Activated naive CD8-positive, alpha-beta T cell (primary cell): ENCODE measurements around the gene SLIT3.

Experiments
- H3K27ac Mint-ChIP-seq: one replicate; pipeline ENCODE4 v1.8.0; 2021; ENCODE audit warnings: mixed read lengths
- H3K27me3 Mint-ChIP-seq: one replicate; pipeline ENCODE4 v1.8.0; 2021; ENCODE audit warnings: mixed read lengths
- H3K36me3 Mint-ChIP-seq: one replicate; pipeline ENCODE4 v1.8.0; 2021; ENCODE audit warnings: mixed read lengths
- H3K4me1 Mint-ChIP-seq: one replicate; pipeline ENCODE4 v1.8.0; 2021; ENCODE audit warnings: low read depth, mixed read lengths
- H3K4me3 Mint-ChIP-seq: one replicate; pipeline ENCODE4 v1.8.0; 2021; ENCODE audit warnings: mild to moderate bottlenecking, mixed read lengths
- H3K9me3 Mint-ChIP-seq: one replicate; pipeline ENCODE4 v1.8.0; 2021; ENCODE audit warnings: low read depth, mixed read lengths

Gene SLIT3

GRCh38 chr5:168790002-168790635 lies 510.8 kb downstream of the SLIT3 start:
- H3K4me1 Mint-ChIP-seq, result no peaks in the 10 kb centered on the region
- no peak overlapping the region for H3K4me3 Mint-ChIP-seq
- no peaks in the 10 kb centered on the region for H3K9me3 Mint-ChIP-seq
- H3K27me3 Mint-ChIP-seq, result no peaks in the 10 kb centered on the region
- H3K27ac Mint-ChIP-seq, result no peak overlapping the region
- no peaks in the 10 kb centered on the region for H3K36me3 Mint-ChIP-seq

GRCh38 chr5:168788786-168789185 lies 512.2 kb downstream of the SLIT3 start:
- Mint-ChIP-seq H3K4me3 (no peak overlapping the region), H3K27me3 (no peaks in the 10 kb centered on the region), H3K9me3 (no peaks in the 10 kb centered on the region), H3K36me3 (no peaks in the 10 kb centered on the region), H3K4me1 (no peaks in the 10 kb centered on the region), H3K27ac (no peak overlapping the region)

GRCh38 chr5:168788107-168788506 lies 512.8 kb downstream of the SLIT3 start:
- Mint-ChIP-seq H3K9me3 (no peaks in the 10 kb centered on the region), H3K4me3 (no peak overlapping the region), H3K36me3 (no peaks in the 10 kb centered on the region), H3K4me1 (no peaks in the 10 kb centered on the region), H3K27me3 (no peaks in the 10 kb centered on the region), H3K27ac (no peak overlapping the region)

DNA sequence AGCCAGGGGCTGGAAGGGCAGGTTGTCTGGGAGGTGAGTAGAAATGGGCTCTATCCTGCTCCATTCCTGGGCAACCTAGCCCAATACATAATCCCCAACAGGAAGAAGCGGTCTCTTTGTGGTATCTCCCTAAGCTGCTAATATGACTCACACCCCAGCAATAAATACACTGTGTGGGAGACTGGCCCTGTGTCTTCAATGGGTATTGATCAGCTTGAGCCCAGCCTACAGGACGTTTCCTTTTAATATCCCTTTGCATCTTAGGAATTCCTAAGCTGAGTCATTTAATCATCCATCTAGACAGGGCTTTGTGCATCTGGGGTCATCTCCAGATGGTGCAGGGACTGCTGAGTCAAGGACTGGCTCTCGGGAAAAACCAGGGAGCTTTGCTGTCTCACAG lies 514.8 kb downstream of the SLIT3 start:
- no peaks in the 10 kb centered on the region for H3K27me3 Mint-ChIP-seq
- no peak overlapping the region for H3K4me3 Mint-ChIP-seq

GRCh38 chr5:168784454-168784853 lies 516.5 kb downstream of the SLIT3 start:
- H3K4me3 Mint-ChIP-seq, result no peak overlapping the region
- H3K4me1 Mint-ChIP-seq, result no peaks in the 10 kb centered on the region
- no peaks in the 10 kb centered on the region for H3K36me3 Mint-ChIP-seq
- no peaks in the 10 kb centered on the region for H3K27me3 Mint-ChIP-seq
- no peak overlapping the region for H3K27ac Mint-ChIP-seq
- no peaks in the 10 kb centered on the region for H3K9me3 Mint-ChIP-seq

More for the DNA sequence above, 514.8 kb downstream of the SLIT3 start:
- no peaks in the 10 kb centered on the region for H3K36me3 Mint-ChIP-seq
- no peak overlapping the region for H3K27ac Mint-ChIP-seq
- no peaks in the 10 kb centered on the region for H3K4me1 Mint-ChIP-seq
- H3K9me3 Mint-ChIP-seq, result no peaks in the 10 kb centered on the region

DNA sequence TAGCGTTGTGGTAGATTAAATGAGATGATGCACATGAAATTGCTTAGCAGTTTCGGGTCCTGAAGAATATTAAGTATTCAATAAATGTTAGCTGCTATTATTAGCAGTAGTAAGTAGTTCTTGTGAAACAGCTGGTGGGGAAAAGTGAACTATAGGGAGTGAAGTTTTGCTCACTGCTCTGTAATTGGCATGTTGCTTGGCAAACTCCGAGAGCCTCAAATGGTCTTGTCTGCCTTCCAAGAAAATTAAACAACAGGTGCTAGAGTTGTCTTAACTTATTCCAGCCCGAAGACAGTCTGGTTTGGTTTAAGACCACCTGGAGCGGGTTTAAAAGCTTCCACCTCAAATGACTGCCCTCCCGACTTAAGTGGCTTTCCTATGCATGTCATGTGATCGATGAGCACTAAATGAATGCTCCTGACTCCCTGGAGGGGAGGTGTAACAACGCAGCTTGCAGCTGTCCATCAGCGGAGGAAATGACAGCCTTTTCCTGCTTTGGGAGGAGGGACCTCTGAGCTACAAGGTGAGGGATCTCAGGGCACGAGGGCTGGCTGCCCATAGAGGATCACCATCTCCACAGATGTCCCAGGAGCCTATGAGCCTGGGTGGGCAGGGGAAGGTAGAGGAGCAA lies 518.9 kb downstream of the SLIT3 start:
- Mint-ChIP-seq H3K4me1 (no peaks in the 10 kb centered on the region), H3K27me3 (no peaks in the 10 kb centered on the region), H3K36me3 (no peaks in the 10 kb centered on the region), H3K9me3 (no peaks in the 10 kb centered on the region), H3K4me3 (no peak overlapping the region), H3K27ac (no peak overlapping the region)

- H3K27ac Mint-ChIP-seq, result no peak overlapping the region
- no peaks in the 10 kb centered on the region for H3K27me3 Mint-ChIP-seq
- no peaks in the 10 kb centered on the region for H3K36me3 Mint-ChIP-seq
- H3K9me3 Mint-ChIP-seq, result no peaks in the 10 kb centered on the region
- no peaks in the 10 kb centered on the region for H3K4me1 Mint-ChIP-seq
- H3K4me3 Mint-ChIP-seq, result no peak overlapping the region
Measured at GRCh38 chr5:168780888-168781287, 520.1 kb downstream of the SLIT3 start.

DNA sequence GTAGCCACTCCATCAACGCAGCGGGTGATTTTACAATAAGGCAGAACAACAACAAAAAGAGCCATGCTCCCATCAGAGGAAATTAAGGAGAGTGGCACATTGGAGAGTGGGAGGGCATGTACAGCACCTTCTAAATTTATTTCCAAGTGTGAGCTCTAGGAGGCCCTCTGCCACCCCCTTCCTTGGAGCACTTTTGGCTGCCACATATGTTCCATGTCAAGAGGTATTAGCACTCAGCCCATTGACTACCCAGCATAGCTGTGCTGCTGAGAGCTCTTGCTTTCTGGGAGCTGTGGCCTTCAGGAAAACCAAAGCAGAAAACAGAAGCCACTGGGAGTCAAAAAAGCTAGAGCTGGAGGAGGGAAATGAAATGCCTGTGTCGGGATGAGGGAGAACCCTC lies 521.6 kb downstream of the SLIT3 start:
- Mint-ChIP-seq H3K4me3 (no peak overlapping the region), H3K36me3 (no peaks in the 10 kb centered on the region), H3K9me3 (no peaks in the 10 kb centered on the region), H3K4me1 (no peaks in the 10 kb centered on the region), H3K27me3 (no peaks in the 10 kb centered on the region), H3K27ac (no peak overlapping the region)

DNA sequence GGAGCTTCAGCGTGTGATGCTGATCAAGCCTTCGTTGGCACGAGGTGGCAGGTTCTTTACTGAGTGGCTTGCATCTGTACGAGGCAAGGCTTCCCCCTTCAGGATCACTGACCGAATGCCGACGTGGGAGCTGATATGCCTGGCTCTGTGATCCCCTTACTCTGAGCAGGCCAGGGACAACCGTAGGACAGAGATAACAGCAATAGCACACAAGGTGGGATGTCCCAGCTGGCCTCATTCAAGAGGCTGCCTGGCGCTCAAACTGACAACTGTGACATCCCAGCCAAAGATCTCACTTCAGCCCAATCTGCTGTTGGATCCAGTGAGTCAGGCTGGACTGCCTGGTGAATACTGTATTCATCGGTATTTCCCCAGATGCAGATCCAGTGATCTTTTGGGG lies 522.4 kb downstream of the SLIT3 start:
- Mint-ChIP-seq H3K27me3 (no peaks in the 10 kb centered on the region), H3K27ac (no peak overlapping the region), H3K9me3 (no peaks in the 10 kb centered on the region), H3K4me3 (no peak overlapping the region), H3K36me3 (no peaks in the 10 kb centered on the region), H3K4me1 (no peaks in the 10 kb centered on the region)

DNA sequence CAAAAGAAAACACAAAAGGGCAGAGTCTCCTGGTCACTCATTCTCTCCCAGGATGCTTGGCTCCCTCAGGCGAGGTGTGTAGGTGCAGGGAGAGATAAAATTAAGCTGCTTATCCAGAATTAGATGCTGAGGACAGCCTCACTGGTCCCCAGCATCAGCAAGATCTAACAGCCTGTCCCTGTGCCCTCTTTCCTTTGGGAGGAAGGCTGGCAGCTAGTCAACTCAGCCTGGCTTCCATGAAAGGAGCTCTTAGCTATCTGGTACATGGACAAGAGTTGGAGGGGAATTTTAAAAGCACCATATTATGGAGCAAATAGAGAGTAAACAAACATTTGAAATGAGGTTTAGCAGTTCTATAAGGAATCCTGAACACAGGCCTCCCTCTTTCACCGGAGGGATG lies 523.3 kb downstream of the SLIT3 start:
- no peaks in the 10 kb centered on the region for H3K36me3 Mint-ChIP-seq
- no peak overlapping the region for H3K27ac Mint-ChIP-seq
- H3K4me1 Mint-ChIP-seq, result no peaks in the 10 kb centered on the region
- H3K9me3 Mint-ChIP-seq, result no peaks in the 10 kb centered on the region
- H3K27me3 Mint-ChIP-seq, result no peaks in the 10 kb centered on the region
- no peak overlapping the region for H3K4me3 Mint-ChIP-seq

DNA sequence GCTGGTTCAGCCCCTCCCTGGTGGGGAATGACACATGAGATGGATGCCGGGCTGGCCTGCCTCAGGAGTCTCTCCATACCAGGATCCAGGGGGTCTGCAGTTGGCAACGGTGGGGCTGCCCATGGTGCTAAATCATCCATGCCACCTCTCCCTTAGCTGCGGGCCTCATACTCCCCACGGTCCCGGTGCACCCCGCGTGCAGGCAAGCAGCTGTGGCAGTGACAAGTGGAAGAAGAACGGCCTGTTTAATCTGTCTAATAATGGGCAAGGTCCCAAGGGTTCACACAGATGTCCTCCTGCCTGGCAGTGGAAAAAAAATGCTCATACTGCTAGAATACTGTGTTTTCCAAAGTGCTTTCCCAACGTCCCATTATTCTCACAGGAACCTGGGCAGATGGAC lies 524.9 kb downstream of the SLIT3 start:
- H3K9me3 Mint-ChIP-seq, result no peaks in the 10 kb centered on the region
- H3K27me3 Mint-ChIP-seq, result no peaks in the 10 kb centered on the region
- H3K27ac Mint-ChIP-seq, result no peak overlapping the region
- no peak overlapping the region for H3K4me3 Mint-ChIP-seq
- H3K36me3 Mint-ChIP-seq, result no peaks in the 10 kb centered on the region
- no peaks in the 10 kb centered on the region for H3K4me1 Mint-ChIP-seq

DNA sequence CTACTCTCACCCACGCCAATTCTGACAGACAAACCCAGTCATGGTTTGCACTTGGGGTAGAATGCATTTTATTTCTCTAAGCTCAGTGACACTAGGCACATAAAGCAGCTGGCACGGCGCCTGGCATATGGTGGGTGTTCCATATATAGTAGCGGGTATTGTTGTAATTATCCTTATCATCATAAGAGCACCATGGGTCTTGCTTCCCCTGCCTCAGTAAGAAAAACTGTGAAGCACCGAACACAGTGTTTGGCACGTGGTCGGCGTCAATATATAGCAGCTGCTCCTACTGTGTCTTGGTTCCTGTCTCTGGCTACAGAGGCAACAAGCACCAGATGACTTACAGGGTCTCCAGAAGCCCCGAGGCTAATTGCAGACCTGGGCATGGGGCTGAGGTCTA lies 527.7 kb downstream of the SLIT3 start:
- H3K9me3 Mint-ChIP-seq, result no peaks in the 10 kb centered on the region
- no peaks in the 10 kb centered on the region for H3K36me3 Mint-ChIP-seq
- no peak overlapping the region for H3K27ac Mint-ChIP-seq
- no peaks in the 10 kb centered on the region for H3K27me3 Mint-ChIP-seq
- H3K4me1 Mint-ChIP-seq, result no peaks in the 10 kb centered on the region
- H3K4me3 Mint-ChIP-seq, result no peak overlapping the region

GRCh38 chr5:168772316-168772961 lies 528.5 kb downstream of the SLIT3 start:
- Mint-ChIP-seq H3K27ac (no peak overlapping the region), H3K27me3 (no peaks in the 10 kb centered on the region), H3K4me3 (no peak overlapping the region), H3K36me3 (no peaks in the 10 kb centered on the region), H3K4me1 (no peaks in the 10 kb centered on the region), H3K9me3 (no peaks in the 10 kb centered on the region)

DNA sequence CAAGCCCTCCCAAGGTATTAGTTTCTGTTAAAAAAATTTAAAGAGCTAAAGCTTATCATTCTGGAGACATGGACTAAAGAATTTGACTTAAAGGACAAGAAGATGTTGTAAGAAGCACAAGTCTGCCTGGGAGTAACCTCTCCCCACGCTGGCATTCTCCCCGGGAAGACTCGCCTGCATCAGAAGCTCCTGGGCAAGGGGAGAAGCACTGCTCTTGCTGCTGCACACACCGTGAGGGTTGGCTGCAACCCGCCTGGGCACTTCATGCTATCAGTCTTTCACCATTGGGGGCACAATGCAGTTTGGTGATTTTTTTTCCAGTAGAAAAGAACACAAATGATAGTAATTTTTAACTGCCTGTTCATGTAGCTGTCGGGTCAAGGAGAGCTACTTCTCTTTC lies 529.3 kb downstream of the SLIT3 start:
- Mint-ChIP-seq H3K36me3 (no peaks in the 10 kb centered on the region), H3K27ac (no peak overlapping the region), H3K27me3 (no peaks in the 10 kb centered on the region), H3K4me1 (no peaks in the 10 kb centered on the region), H3K9me3 (no peaks in the 10 kb centered on the region), H3K4me3 (no peak overlapping the region)

- Mint-ChIP-seq H3K27ac (no peak overlapping the region), H3K4me3 (no peak overlapping the region), H3K9me3 (no peaks in the 10 kb centered on the region), H3K36me3 (no peaks in the 10 kb centered on the region), H3K27me3 (no peaks in the 10 kb centered on the region), H3K4me1 (no peaks in the 10 kb centered on the region)
Measured at GRCh38 chr5:168770996-168771395, 529.9 kb downstream of the SLIT3 start.

GRCh38 chr5:168770036-168770498 lies 530.9 kb downstream of the SLIT3 start:
- Mint-ChIP-seq H3K36me3 (no peaks in the 10 kb centered on the region), H3K27ac (no peak overlapping the region), H3K9me3 (no peaks in the 10 kb centered on the region), H3K4me1 (no peaks in the 10 kb centered on the region), H3K27me3 (no peaks in the 10 kb centered on the region), H3K4me3 (no peak overlapping the region)
